ENCODE results near the gene SYNDIG1.

Gene SYNDIG1

GRCh38 chr20:24441661-24442060, 27.8 kb upstream of the SYNDIG1 start:
- H3K27ac Mint-ChIP-seq, result no peak overlapping the region
- no peaks in the 10 kb centered on the region for H3K9me3 Mint-ChIP-seq
- H3K36me3 Mint-ChIP-seq (ENCODE audit: low read depth), result no peaks in the 10 kb centered on the region
- H3K4me3 Mint-ChIP-seq, result no peak overlapping the region
- H3K27me3 Mint-ChIP-seq (ENCODE audit: low read depth), result no peaks in the 10 kb centered on the region
- H3K4me1 Mint-ChIP-seq (ENCODE audit: low read depth), result no peaks in the 10 kb centered on the region

GRCh38 chr20:24442909-24443308, 26.5 kb upstream of the SYNDIG1 start:
- Mint-ChIP-seq H3K36me3 (ENCODE audit: low read depth) (no peaks in the 10 kb centered on the region), H3K4me1 (ENCODE audit: low read depth) (no peaks in the 10 kb centered on the region), H3K9me3 (no peaks in the 10 kb centered on the region), H3K27ac (no peak overlapping the region), H3K27me3 (ENCODE audit: low read depth) (no peaks in the 10 kb centered on the region), H3K4me3 (no peak overlapping the region)

GRCh38 chr20:24443436-24443835, 26.0 kb upstream of the SYNDIG1 start:
- no peaks in the 10 kb centered on the region for H3K9me3 Mint-ChIP-seq
- H3K36me3 Mint-ChIP-seq (ENCODE audit: low read depth), result no peaks in the 10 kb centered on the region
- H3K27ac Mint-ChIP-seq, result no peak overlapping the region
- no peak overlapping the region for H3K4me3 Mint-ChIP-seq
- H3K4me1 Mint-ChIP-seq (ENCODE audit: low read depth), result no peaks in the 10 kb centered on the region
- H3K27me3 Mint-ChIP-seq (ENCODE audit: low read depth), result no peaks in the 10 kb centered on the region

GRCh38 chr20:24444526-24445190, 24.8 kb upstream of the SYNDIG1 start:
- no peaks in the 10 kb centered on the region for H3K36me3 Mint-ChIP-seq (ENCODE audit: low read depth)

GRCh38 chr20:24445510-24446170, 23.8 kb upstream of the SYNDIG1 start:
- Mint-ChIP-seq H3K4me1 (ENCODE audit: low read depth) (no peaks in the 10 kb centered on the region), H3K36me3 (ENCODE audit: low read depth) (no peaks in the 10 kb centered on the region), H3K27ac (no peak overlapping the region), H3K4me3 (no peak overlapping the region), H3K27me3 (ENCODE audit: low read depth) (no peaks in the 10 kb centered on the region), H3K9me3 (no peaks in the 10 kb centered on the region)

More at GRCh38 chr20:24444526-24445190, 24.8 kb upstream of the SYNDIG1 start:
- Mint-ChIP-seq H3K27ac (no peak overlapping the region), H3K27me3 (ENCODE audit: low read depth) (no peaks in the 10 kb centered on the region), H3K4me3 (no peak overlapping the region), H3K4me1 (ENCODE audit: low read depth) (no peaks in the 10 kb centered on the region), H3K9me3 (no peaks in the 10 kb centered on the region)

GRCh38 chr20:24446811-24447210, 22.6 kb upstream of the SYNDIG1 start:
- H3K27ac Mint-ChIP-seq, result no peak overlapping the region
- H3K4me3 Mint-ChIP-seq, result no peak overlapping the region
- no peaks in the 10 kb centered on the region for H3K4me1 Mint-ChIP-seq (ENCODE audit: low read depth)
- no peaks in the 10 kb centered on the region for H3K36me3 Mint-ChIP-seq (ENCODE audit: low read depth)
- no peaks in the 10 kb centered on the region for H3K9me3 Mint-ChIP-seq
- H3K27me3 Mint-ChIP-seq (ENCODE audit: low read depth), result no peaks in the 10 kb centered on the region

- Mint-ChIP-seq H3K4me1 (ENCODE audit: low read depth) (no peaks in the 10 kb centered on the region), H3K36me3 (ENCODE audit: low read depth) (no peaks in the 10 kb centered on the region), H3K4me3 (no peak overlapping the region)
Measured at GRCh38 chr20:24448170-24448569, 21.3 kb upstream of the SYNDIG1 start.

GRCh38 chr20:24449026-24449720, 20.3 kb upstream of the SYNDIG1 start:
- no peaks in the 10 kb centered on the region for H3K27me3 Mint-ChIP-seq (ENCODE audit: low read depth)
- H3K9me3 Mint-ChIP-seq, result no peaks in the 10 kb centered on the region
- H3K36me3 Mint-ChIP-seq (ENCODE audit: low read depth), result no peaks in the 10 kb centered on the region
- peaks cover 5% of the 10 kb centered on the region for H3K4me1 Mint-ChIP-seq (ENCODE audit: low read depth)
- H3K27ac Mint-ChIP-seq, result no peak overlapping the region
- no peak overlapping the region for H3K4me3 Mint-ChIP-seq

More at GRCh38 chr20:24448170-24448569, 21.3 kb upstream of the SYNDIG1 start:
- H3K27ac Mint-ChIP-seq, result no peak overlapping the region
- no peaks in the 10 kb centered on the region for H3K27me3 Mint-ChIP-seq (ENCODE audit: low read depth)
- H3K9me3 Mint-ChIP-seq, result no peaks in the 10 kb centered on the region

- H3K27me3 Mint-ChIP-seq (ENCODE audit: low read depth), result no peaks in the 10 kb centered on the region
- no peaks in the 10 kb centered on the region for H3K9me3 Mint-ChIP-seq
- H3K36me3 Mint-ChIP-seq (ENCODE audit: low read depth), result no peaks in the 10 kb centered on the region
- no peak overlapping the region for H3K27ac Mint-ChIP-seq
- H3K4me1 Mint-ChIP-seq (ENCODE audit: low read depth), result peaks cover 5% of the 10 kb centered on the region
- H3K4me3 Mint-ChIP-seq, result no peak overlapping the region
Measured at GRCh38 chr20:24450177-24450576, 19.3 kb upstream of the SYNDIG1 start.

- Mint-ChIP-seq H3K9me3 (no peaks in the 10 kb centered on the region), H3K4me3 (no peak overlapping the region), H3K36me3 (ENCODE audit: low read depth) (no peaks in the 10 kb centered on the region), H3K27me3 (ENCODE audit: low read depth) (no peaks in the 10 kb centered on the region), H3K27ac (no peak overlapping the region), H3K4me1 (ENCODE audit: low read depth) (peaks cover 5% of the 10 kb centered on the region)
Measured at GRCh38 chr20:24450624-24451376, 18.6 kb upstream of the SYNDIG1 start.

- H3K9me3 Mint-ChIP-seq, result no peaks in the 10 kb centered on the region
Measured at GRCh38 chr20:24451428-24451827, 18.0 kb upstream of the SYNDIG1 start.

GRCh38 chr20:24452016-24452415, 17.4 kb upstream of the SYNDIG1 start:
- Mint-ChIP-seq H3K4me1 (ENCODE audit: low read depth) (peaks cover 5% of the 10 kb centered on the region), H3K27ac (no peak overlapping the region), H3K27me3 (ENCODE audit: low read depth) (peaks cover 3% of the 10 kb centered on the region), H3K9me3 (no peaks in the 10 kb centered on the region), H3K36me3 (ENCODE audit: low read depth) (no peaks in the 10 kb centered on the region), H3K4me3 (no peak overlapping the region)

More at GRCh38 chr20:24451428-24451827, 18.0 kb upstream of the SYNDIG1 start:
- Mint-ChIP-seq H3K4me3 (no peak overlapping the region), H3K4me1 (ENCODE audit: low read depth) (peaks cover 5% of the 10 kb centered on the region), H3K36me3 (ENCODE audit: low read depth) (no peaks in the 10 kb centered on the region), H3K27me3 (ENCODE audit: low read depth) (peaks cover 3% of the 10 kb centered on the region), H3K27ac (no peak overlapping the region)

- H3K9me3 Mint-ChIP-seq, result no peaks in the 10 kb centered on the region
- H3K27me3 Mint-ChIP-seq (ENCODE audit: low read depth), result peaks cover 9% of the 10 kb centered on the region
- H3K36me3 Mint-ChIP-seq (ENCODE audit: low read depth), result no peaks in the 10 kb centered on the region
- no peak overlapping the region for H3K4me3 Mint-ChIP-seq
- no peak overlapping the region for H3K27ac Mint-ChIP-seq
- peaks cover 5% of the 10 kb centered on the region for H3K4me1 Mint-ChIP-seq (ENCODE audit: low read depth)
Measured at GRCh38 chr20:24452498-24453127, 16.8 kb upstream of the SYNDIG1 start.

- Mint-ChIP-seq H3K4me1 (ENCODE audit: low read depth) (peaks cover 5% of the 10 kb centered on the region), H3K9me3 (no peaks in the 10 kb centered on the region), H3K36me3 (ENCODE audit: low read depth) (no peaks in the 10 kb centered on the region), H3K27me3 (ENCODE audit: low read depth) (peaks cover 11% of the 10 kb centered on the region), H3K27ac (no peak overlapping the region), H3K4me3 (no peak overlapping the region)
Measured at GRCh38 chr20:24453869-24454268, 15.6 kb upstream of the SYNDIG1 start.
